ENCODE data around the gene LPAR5.

DNA sequence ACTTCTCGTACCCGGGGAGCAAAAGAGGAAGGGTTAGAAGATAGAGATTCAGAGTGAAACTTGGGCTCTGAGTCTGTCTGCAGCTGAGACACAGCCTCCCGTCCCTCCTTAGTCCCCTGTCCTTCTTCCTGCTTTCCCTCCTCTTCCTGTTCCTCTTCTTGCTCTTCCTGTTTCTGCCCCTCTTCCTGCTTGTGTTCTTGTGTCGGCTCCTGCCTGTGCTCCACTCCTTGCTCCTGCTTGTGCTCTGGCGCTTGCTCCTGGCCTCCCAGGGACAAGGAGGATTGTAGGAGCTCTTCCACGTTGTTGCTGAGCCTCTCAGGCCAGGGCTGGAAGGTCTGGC is 8.5 kb upstream of the LPAR5 start:
- TF ChIP-seq, protein P1, sequence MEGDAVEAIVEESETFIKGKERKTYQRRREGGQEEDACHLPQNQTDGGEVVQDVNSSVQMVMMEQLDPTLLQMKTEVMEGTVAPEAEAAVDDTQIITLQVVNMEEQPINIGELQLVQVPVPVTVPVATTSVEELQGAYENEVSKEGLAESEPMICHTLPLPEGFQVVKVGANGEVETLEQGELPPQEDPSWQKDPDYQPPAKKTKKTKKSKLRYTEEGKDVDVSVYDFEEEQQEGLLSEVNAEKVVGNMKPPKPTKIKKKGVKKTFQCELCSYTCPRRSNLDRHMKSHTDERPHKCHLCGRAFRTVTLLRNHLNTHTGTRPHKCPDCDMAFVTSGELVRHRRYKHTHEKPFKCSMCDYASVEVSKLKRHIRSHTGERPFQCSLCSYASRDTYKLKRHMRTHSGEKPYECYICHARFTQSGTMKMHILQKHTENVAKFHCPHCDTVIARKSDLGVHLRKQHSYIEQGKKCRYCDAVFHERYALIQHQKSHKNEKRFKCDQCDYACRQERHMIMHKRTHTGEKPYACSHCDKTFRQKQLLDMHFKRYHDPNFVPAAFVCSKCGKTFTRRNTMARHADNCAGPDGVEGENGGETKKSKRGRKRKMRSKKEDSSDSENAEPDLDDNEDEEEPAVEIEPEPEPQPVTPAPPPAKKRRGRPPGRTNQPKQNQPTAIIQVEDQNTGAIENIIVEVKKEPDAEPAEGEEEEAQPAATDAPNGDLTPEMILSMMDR (tag by site-specific recombination; IDR thresholded peaks at IDR 0.05) = no peak
- TF ChIP-seq KLF8 (tag by site-specific recombination; IDR thresholded peaks at IDR 0.05) (no peak), ZNF341 (tag by site-specific recombination; IDR thresholded peaks at IDR 0.05; ENCODE audit: low read depth) (no peak), FEZF1 (tag by site-specific recombination; IDR thresholded peaks at IDR 0.05) (no peak), HOXA7 (CRISPR knock-in tag; IDR thresholded peaks at IDR 0.05; ENCODE audit: borderline replicate concordance) (no peak)
